ENCODE measurements around the gene GNLY. TPM values are rescaled to one million over a fixed set of nuclear protein-coding genes. Genes with fewer than 3 reads are reported as not detected.

Gene GNLY
- total RNA-seq, 1 donor from 2014 or later, result not detected

- DNase-seq (ENCODE audit: low read depth, low spot score), result no peak
Observed at GRCh38 chr2:85681776-85682175, 12.4 kb upstream of the GNLY start.

- no peak for DNase-seq (ENCODE audit: low read depth, low spot score)
Observed at GRCh38 chr2:85682378-85682777, 11.8 kb upstream of the GNLY start.

GRCh38 chr2:85684380-85684779 is 9.8 kb upstream of the GNLY start:
- no peak for DNase-seq (ENCODE audit: low read depth, low spot score)

- DNase-seq (ENCODE audit: low read depth, low spot score), result no peak
Observed at GRCh38 chr2:85684806-85685205, 9.4 kb upstream of the GNLY start.

- no peak for DNase-seq (ENCODE audit: low read depth, low spot score)
Observed at GRCh38 chr2:85690932-85691331, 3.2 kb upstream of the GNLY start.

GRCh38 chr2:85692039-85692645 is 2.0 kb upstream of the GNLY start:
- DNase-seq (ENCODE audit: low read depth, low spot score), result no peak

GRCh38 chr2:85695121-85695520 is 963 bp downstream of the GNLY start:
- DNase-seq (ENCODE audit: low read depth, low spot score), result no peak

- no peak for DNase-seq (ENCODE audit: low read depth, low spot score)
Observed at GRCh38 chr2:85695691-85696668, 1.8 kb downstream of the GNLY start.

- DNase-seq (ENCODE audit: low read depth, low spot score), result no peak
Observed at GRCh38 chr2:85697096-85697495, 2.9 kb downstream of the GNLY start.

GRCh38 chr2:85697716-85698115 is 3.6 kb downstream of the GNLY start:
- no peak for DNase-seq (ENCODE audit: low read depth, low spot score)

- DNase-seq (ENCODE audit: low read depth, low spot score), result no peak
Observed at GRCh38 chr2:85698184-85698879, 4.2 kb downstream of the GNLY start.

GRCh38 chr2:85698880-85699254 is 4.7 kb downstream of the GNLY start:
- no peak for DNase-seq (ENCODE audit: low read depth, low spot score)

GRCh38 chr2:85699325-85699724 is 5.2 kb downstream of the GNLY start:
- no peak for DNase-seq (ENCODE audit: low read depth, low spot score)

- no peak for DNase-seq (ENCODE audit: low read depth, low spot score)
Observed at GRCh38 chr2:85702172-85702571, 8.0 kb downstream of the GNLY start.

GRCh38 chr2:85702800-85703199 is 8.6 kb downstream of the GNLY start:
- DNase-seq (ENCODE audit: low read depth, low spot score), result no peak

GRCh38 chr2:85703329-85703728 is 9.2 kb downstream of the GNLY start:
- no peak for DNase-seq (ENCODE audit: low read depth, low spot score)

GRCh38 chr2:85704038-85704437 is 9.9 kb downstream of the GNLY start:
- no peak for DNase-seq (ENCODE audit: low read depth, low spot score)

GRCh38 chr2:85704800-85705679 is 10.9 kb downstream of the GNLY start:
- no peak for DNase-seq (ENCODE audit: low read depth, low spot score)

GRCh38 chr2:85705680-85706039 is 11.5 kb downstream of the GNLY start:
- peak; percentile 20 for DNase-seq (ENCODE audit: low read depth, low spot score)

- no peak for DNase-seq (ENCODE audit: low read depth, low spot score)
Observed at GRCh38 chr2:85706063-85706462, 11.9 kb downstream of the GNLY start.

GRCh38 chr2:85706599-85707296 is 12.6 kb downstream of the GNLY start:
- DNase-seq (ENCODE audit: low read depth, low spot score), result no peak
